H1 (cell line): ENCODE measurements around the gene PCBP2. TPM values are rescaled to one million over a fixed set of nuclear protein-coding genes. Genes with fewer than 3 reads are reported as not detected.

Experiments
- POLR2A ChIP-seq, 2 experiments: IDR thresholded peaks; 1 replicate in 1 of 2; 2 replicates in 1 of 2; pipeline ENCODE4 v1.6.1; 2011; ENCODE audit warnings: low read depth in 2 of 2, low read length in 2 of 2, mild to moderate bottlenecking in 2 of 2; ENCODE audit errors: control extremely low read depth in 1 of 2
- TBP ChIP-seq: IDR thresholded peaks from 2 replicates; pipeline ENCODE4 v1.6.1; 2011; ENCODE audit warnings: low read depth, low read length, improper control_type of control experiment
- polyA plus RNA-seq, 7 experiments: library from polyadenylated mRNA; depleted of rRNA in 3 of 7; stranded (reverse) in 5 of 7; unstranded in 2 of 7; fragments of >200 nt in 5 of 7; fragments of 200-250 nt in 2 of 7; gene quantifications; 1 replicate in 5 of 7; 2 replicates in 1 of 7; 4 replicates in 1 of 7; pipeline versions ENCODE4 v1.2.1 to v1.2.3, GENCODE V29; 2011 to 2013; ENCODE audit warnings: missing spikeins in 2 of 7, mixed read lengths in 2 of 7
- total RNA-seq: library from RNA; stranded (reverse); fragmentation: NEBNext Ultra II Directional; extraction: Animal tissue kit (Norgen Biotek cat#: 25700); gene quantifications from 2 replicates; pipeline ENCODE4 v1.2.1, GENCODE V29; 2021
- TF ChIP-seq, protein P1 (sequence below): fragments of 300-600 bp; sonication (generic); IDR thresholded peaks from 2 replicates; pipeline ENCODE4 v1.7.1; 2012; ENCODE audit warnings: low read length, moderate library complexity, mild to moderate bottlenecking, inconsistent platforms; ENCODE audit not compliant: insufficient replicate concordance

Gene PCBP2
- total and polyA plus RNA-seq, 2 of the 8 experiments (the other 6 are each of a cell fraction or from before 2014, with no cell fraction given): 470 to 1,123 TPM

DNA sequence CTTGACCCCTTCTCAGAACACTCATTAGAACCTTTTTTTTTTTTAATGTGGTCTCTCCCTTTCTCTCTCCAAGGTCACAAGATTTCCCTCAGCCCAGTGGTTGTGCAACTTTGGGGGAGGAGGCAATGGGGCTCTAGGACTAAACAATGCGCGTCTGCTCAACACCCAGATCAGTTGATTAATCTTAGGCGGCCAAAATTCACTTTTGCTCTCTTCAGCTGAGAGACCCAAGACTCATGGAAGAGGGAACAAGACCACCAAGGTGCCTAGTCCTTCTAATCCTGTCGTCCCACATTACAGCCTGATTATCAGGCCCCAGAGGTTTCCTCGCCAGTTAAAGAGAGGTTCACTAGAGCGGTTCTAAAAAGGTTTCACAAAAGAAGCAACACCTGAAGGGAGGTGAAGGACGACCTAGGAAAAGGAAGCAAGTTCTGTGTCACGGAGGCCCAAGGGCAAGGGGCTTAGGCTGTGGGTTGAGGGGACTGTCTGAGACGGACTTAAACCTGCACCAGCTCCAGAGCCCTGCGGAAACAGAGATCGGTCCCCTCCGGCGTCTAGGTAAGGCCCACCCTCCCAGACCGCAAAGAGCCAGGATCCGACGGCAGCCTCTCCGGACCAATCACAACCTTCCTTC lies 48.4 kb downstream of the PCBP2 start (continued):
- TF ChIP-seq, protein P1, sequence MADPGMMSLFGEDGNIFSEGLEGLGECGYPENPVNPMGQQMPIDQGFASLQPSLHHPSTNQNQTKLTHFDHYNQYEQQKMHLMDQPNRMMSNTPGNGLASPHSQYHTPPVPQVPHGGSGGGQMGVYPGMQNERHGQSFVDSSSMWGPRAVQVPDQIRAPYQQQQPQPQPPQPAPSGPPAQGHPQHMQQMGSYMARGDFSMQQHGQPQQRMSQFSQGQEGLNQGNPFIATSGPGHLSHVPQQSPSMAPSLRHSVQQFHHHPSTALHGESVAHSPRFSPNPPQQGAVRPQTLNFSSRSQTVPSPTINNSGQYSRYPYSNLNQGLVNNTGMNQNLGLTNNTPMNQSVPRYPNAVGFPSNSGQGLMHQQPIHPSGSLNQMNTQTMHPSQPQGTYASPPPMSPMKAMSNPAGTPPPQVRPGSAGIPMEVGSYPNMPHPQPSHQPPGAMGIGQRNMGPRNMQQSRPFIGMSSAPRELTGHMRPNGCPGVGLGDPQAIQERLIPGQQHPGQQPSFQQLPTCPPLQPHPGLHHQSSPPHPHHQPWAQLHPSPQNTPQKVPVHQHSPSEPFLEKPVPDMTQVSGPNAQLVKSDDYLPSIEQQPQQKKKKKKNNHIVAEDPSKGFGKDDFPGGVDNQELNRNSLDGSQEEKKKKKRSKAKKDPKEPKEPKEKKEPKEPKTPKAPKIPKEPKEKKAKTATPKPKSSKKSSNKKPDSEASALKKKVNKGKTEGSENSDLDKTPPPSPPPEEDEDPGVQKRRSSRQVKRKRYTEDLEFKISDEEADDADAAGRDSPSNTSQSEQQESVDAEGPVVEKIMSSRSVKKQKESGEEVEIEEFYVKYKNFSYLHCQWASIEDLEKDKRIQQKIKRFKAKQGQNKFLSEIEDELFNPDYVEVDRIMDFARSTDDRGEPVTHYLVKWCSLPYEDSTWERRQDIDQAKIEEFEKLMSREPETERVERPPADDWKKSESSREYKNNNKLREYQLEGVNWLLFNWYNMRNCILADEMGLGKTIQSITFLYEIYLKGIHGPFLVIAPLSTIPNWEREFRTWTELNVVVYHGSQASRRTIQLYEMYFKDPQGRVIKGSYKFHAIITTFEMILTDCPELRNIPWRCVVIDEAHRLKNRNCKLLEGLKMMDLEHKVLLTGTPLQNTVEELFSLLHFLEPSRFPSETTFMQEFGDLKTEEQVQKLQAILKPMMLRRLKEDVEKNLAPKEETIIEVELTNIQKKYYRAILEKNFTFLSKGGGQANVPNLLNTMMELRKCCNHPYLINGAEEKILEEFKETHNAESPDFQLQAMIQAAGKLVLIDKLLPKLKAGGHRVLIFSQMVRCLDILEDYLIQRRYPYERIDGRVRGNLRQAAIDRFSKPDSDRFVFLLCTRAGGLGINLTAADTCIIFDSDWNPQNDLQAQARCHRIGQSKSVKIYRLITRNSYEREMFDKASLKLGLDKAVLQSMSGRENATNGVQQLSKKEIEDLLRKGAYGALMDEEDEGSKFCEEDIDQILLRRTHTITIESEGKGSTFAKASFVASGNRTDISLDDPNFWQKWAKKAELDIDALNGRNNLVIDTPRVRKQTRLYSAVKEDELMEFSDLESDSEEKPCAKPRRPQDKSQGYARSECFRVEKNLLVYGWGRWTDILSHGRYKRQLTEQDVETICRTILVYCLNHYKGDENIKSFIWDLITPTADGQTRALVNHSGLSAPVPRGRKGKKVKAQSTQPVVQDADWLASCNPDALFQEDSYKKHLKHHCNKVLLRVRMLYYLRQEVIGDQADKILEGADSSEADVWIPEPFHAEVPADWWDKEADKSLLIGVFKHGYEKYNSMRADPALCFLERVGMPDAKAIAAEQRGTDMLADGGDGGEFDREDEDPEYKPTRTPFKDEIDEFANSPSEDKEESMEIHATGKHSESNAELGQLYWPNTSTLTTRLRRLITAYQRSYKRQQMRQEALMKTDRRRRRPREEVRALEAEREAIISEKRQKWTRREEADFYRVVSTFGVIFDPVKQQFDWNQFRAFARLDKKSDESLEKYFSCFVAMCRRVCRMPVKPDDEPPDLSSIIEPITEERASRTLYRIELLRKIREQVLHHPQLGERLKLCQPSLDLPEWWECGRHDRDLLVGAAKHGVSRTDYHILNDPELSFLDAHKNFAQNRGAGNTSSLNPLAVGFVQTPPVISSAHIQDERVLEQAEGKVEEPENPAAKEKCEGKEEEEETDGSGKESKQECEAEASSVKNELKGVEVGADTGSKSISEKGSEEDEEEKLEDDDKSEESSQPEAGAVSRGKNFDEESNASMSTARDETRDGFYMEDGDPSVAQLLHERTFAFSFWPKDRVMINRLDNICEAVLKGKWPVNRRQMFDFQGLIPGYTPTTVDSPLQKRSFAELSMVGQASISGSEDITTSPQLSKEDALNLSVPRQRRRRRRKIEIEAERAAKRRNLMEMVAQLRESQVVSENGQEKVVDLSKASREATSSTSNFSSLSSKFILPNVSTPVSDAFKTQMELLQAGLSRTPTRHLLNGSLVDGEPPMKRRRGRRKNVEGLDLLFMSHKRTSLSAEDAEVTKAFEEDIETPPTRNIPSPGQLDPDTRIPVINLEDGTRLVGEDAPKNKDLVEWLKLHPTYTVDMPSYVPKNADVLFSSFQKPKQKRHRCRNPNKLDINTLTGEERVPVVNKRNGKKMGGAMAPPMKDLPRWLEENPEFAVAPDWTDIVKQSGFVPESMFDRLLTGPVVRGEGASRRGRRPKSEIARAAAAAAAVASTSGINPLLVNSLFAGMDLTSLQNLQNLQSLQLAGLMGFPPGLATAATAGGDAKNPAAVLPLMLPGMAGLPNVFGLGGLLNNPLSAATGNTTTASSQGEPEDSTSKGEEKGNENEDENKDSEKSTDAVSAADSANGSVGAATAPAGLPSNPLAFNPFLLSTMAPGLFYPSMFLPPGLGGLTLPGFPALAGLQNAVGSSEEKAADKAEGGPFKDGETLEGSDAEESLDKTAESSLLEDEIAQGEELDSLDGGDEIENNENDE: no peak
- TF ChIP-seq TBP (peak; percentile 55), POLR2A (IDR thresholded peaks at IDR 0.05; ENCODE audit: control extremely low read depth in 1 of 2, low read depth in 2 of 2, low read length in 2 of 2) (peak in 1 of 2 experiments; percentile 81; a peak in 2 of 3 replicates)
